Activated B cell treated with CpG ODN at 0.5 μM for 24 hours (primary cell): Measurements from ENCODE around the gene CCT5. TPM values are rescaled to one million over a fixed set of nuclear protein-coding genes. Genes with fewer than 3 reads are reported as not detected.

Experiments used
- ATAC-seq: fragments of 200-7000 bp; cut with Tn5 transposase; one replicate; pipeline ENCODE4 v1.10.0; 2021; ENCODE audit warnings: low read depth, mild to moderate bottlenecking, moderate library complexity
- CTCF ChIA-PET: fragments of 350-600 bp; sonication (Branson Sonifier 250); formaldehyde crosslinking; loops from one replicate; lab custom pipeline; 2021; ENCODE audit warnings: antibody characterized with exemption; lab: Charles Lee
- POLR2A ChIA-PET: fragments of 350-600 bp; sonication (Branson Sonifier 250); formaldehyde crosslinking; loops from one replicate; lab custom pipeline; 2021; ENCODE audit warnings: antibody characterized with exemption; lab: Charles Lee
- DNase-seq: peaks from one replicate; pipeline ENCODE4 v3.0.0; 2022
- H3K27ac Mint-ChIP-seq: one replicate; pipeline ENCODE4 v1.8.0; 2020; ENCODE audit warnings: mixed read lengths
- H3K27me3 Mint-ChIP-seq: one replicate; pipeline ENCODE4 v1.8.0; 2021; ENCODE audit warnings: mixed read lengths
- H3K36me3 Mint-ChIP-seq: one replicate; pipeline ENCODE4 v1.8.0; 2021; ENCODE audit warnings: low read depth, mixed read lengths
- H3K4me1 Mint-ChIP-seq: one replicate; pipeline ENCODE4 v1.8.0; 2021; ENCODE audit warnings: mixed read lengths
- H3K4me3 Mint-ChIP-seq: one replicate; pipeline ENCODE4 v1.8.0; 2020; ENCODE audit warnings: mild to moderate bottlenecking, mixed read lengths
- H3K9me3 Mint-ChIP-seq: one replicate; pipeline ENCODE4 v1.8.0; 2020; ENCODE audit warnings: mixed read lengths
- CTCF ChIP-seq: fragments of 200-600 bp; IDR thresholded peaks from one replicate; pipeline ENCODE4 v1.8.0; 2022; ENCODE audit warnings: antibody characterized with exemption, mild to moderate bottlenecking
- intact Hi-C: fragments of 100-400 bp; cut with micrococcal nuclease; formaldehyde crosslinking; loops from one replicate; pipeline ENCODE4 v1.15.1; 2024
- total RNA-seq: library from RNA; stranded (reverse); gene quantifications from 2 replicates; pipeline ENCODE4 v1.2.3, GENCODE V29; 2022

CCT5 gene
- total RNA-seq, 1 donor from 2014 or later: 203 TPM

GRCh38 chr5:10306114-10306513 is 56.0 kb downstream of the CCT5 start:
- H3K4me1 Mint-ChIP-seq: peaks cover 11% of the 10 kb centered on the region
- no peaks in the 10 kb centered on the region for H3K36me3 Mint-ChIP-seq
- ChIA-PET POLR2A (no interaction called here), CTCF (no interaction called here)
- H3K9me3 Mint-ChIP-seq: no peaks in the 10 kb centered on the region
- no peak for ATAC-seq
- H3K4me3 Mint-ChIP-seq: no peak overlapping the region
- peaks cover 33% of the 10 kb centered on the region for H3K27me3 Mint-ChIP-seq
- no peak overlapping the region for H3K27ac Mint-ChIP-seq
- intact Hi-C loops: no loop called here
- TF ChIP-seq CTCF: no peak
- no peak for DNase-seq

GRCh38 chr5:10306806-10307205 is 56.7 kb downstream of the CCT5 start:
- H3K27ac Mint-ChIP-seq: no peak overlapping the region
- H3K4me3 Mint-ChIP-seq: peak overlapping the region; percentile 73
- H3K9me3 Mint-ChIP-seq: no peaks in the 10 kb centered on the region
- H3K36me3 Mint-ChIP-seq: no peaks in the 10 kb centered on the region
- CTCF ChIA-PET: no interaction called here
- intact Hi-C loops: no loop called here
- POLR2A ChIA-PET: interaction anchor here (0.5 kb wide), 1 partner anchor 337 kb away, joined by 3 read pairs; no protein-coding TSS in a partner anchor
- no peak for ATAC-seq
- no peak for TF ChIP-seq CTCF
- DNase-seq: no peak
- H3K4me1 Mint-ChIP-seq: peaks cover 11% of the 10 kb centered on the region
- H3K27me3 Mint-ChIP-seq: peaks cover 32% of the 10 kb centered on the region

- ChIA-PET POLR2A (interaction anchor here (0.5 to 0.7 kb wide), 2 partner anchors 336 to 1997 kb away, joined by 3 read pairs; no protein-coding TSS in a partner anchor), CTCF (no interaction called here)
- no peak for TF ChIP-seq CTCF
- ATAC-seq (peak; percentile 67), DNase-seq (peak; percentile 25)
- intact Hi-C loops: no loop called here
- H3K4me3 Mint-ChIP-seq: peak within 1 kb of the TSS; percentile 73
- H3K9me3 Mint-ChIP-seq: no peaks in the 10 kb centered on the region
- H3K27ac Mint-ChIP-seq: no peak within 1 kb of the TSS
- H3K36me3 Mint-ChIP-seq: no peaks in the 10 kb centered on the region
- peaks cover 32% of the 10 kb centered on the region for H3K27me3 Mint-ChIP-seq
- peaks cover 11% of the 10 kb centered on the region for H3K4me1 Mint-ChIP-seq
Observed at GRCh38 chr5:10307206-10308148, 57.4 kb downstream of the CCT5 start, which contains the start of gene CMBL. CMBL (minus strand) TSS chr5:10307902; CDS start chr5:10290762, 17,140 bp downstream.

- H3K27ac Mint-ChIP-seq: no peak overlapping the region
- no peak for TF ChIP-seq CTCF
- ChIA-PET CTCF (no interaction called here), POLR2A (interaction anchor here (0.9 kb wide), 1 partner anchor 44 kb away, joined by 3 read pairs; the partner anchor contains the start of gene MARCHF6)
- peaks cover 11% of the 10 kb centered on the region for H3K4me1 Mint-ChIP-seq
- H3K27me3 Mint-ChIP-seq: peaks cover 34% of the 10 kb centered on the region
- no peaks in the 10 kb centered on the region for H3K36me3 Mint-ChIP-seq
- H3K9me3 Mint-ChIP-seq: no peaks in the 10 kb centered on the region
- ATAC-seq (no peak), DNase-seq (no peak)
- intact Hi-C loops: no loop called here
- peak overlapping the region; percentile 35 for H3K4me3 Mint-ChIP-seq
Observed at GRCh38 chr5:10308844-10309243, 58.8 kb downstream of the CCT5 start.
